Neuron (in vitro differentiated cells): ENCODE measurements around the gene TMIGD3.
"Not testable (repeated sequence)": the region's sequence is repeated elsewhere in the genome, so short reads cannot be mapped to it uniquely, and the experiment has no call there.

ENCODE experiments used
- H2AFZ ChIP-seq: one replicate; pipeline ENCODE4 v1.6.1; 2013; ENCODE audit warnings: low read depth, mild to moderate bottlenecking, inconsistent platforms, low read length, moderate library complexity
- H3K27me3 ChIP-seq: one replicate; pipeline ENCODE4 v1.6.1; 2013; ENCODE audit warnings: low read length; ENCODE audit not compliant: insufficient read depth
- H3K36me3 ChIP-seq: one replicate; pipeline ENCODE4 v1.6.1; 2013; ENCODE audit warnings: low read length; ENCODE audit not compliant: insufficient read depth
- H3K4me1 ChIP-seq: one replicate; pipeline ENCODE4 v1.6.1; 2013; ENCODE audit warnings: low read length; ENCODE audit not compliant: insufficient read depth
- H3K4me3 ChIP-seq: 2 replicates; pipeline ENCODE4 v1.5.1; 2013; ENCODE audit warnings: mild to moderate bottlenecking, low read length, moderate library complexity
- H3K9me3 ChIP-seq: one replicate; pipeline ENCODE4 v1.6.1; 2013; ENCODE audit warnings: low read length

Gene TMIGD3

GRCh38 chr1:111503585-111504060, at the start of gene TMIGD3, which contains the start of gene ADORA3:
Gene TMIGD3 (minus strand): TSS chr1:111503633. CDS start chr1:111503354, 279 bp downstream.
Gene ADORA3 (minus strand): TSS chr1:111503633. CDS start chr1:111503354, 279 bp downstream.
- peaks cover 8% of the 10 kb centered on the region for H3K4me1 ChIP-seq
- no peaks in the 10 kb centered on the region for H3K9me3 ChIP-seq
- no peaks in the 10 kb centered on the region for H3K36me3 ChIP-seq
- H2AFZ ChIP-seq = no peak within 1 kb of the TSS
- no peak within 1 kb of the TSS for H3K4me3 ChIP-seq
- H3K27me3 ChIP-seq = peaks cover 4% of the 10 kb centered on the region

- Histone ChIP-seq H3K27me3 (no peaks in the 10 kb centered on the region), H3K36me3 (no peaks in the 10 kb centered on the region), H3K4me1 (no peaks in the 10 kb centered on the region), H2AFZ (no peak overlapping the region), H3K9me3 (no peaks in the 10 kb centered on the region), H3K4me3 (no peak overlapping the region)
These were observed 49.8 kb upstream of the TMIGD3 start for GRCh38 chr1:111553196-111553595.

- Histone ChIP-seq H3K36me3 (no peaks in the 10 kb centered on the region), H3K4me1 (no peaks in the 10 kb centered on the region), H3K27me3 (no peaks in the 10 kb centered on the region), H3K4me3 (no peak overlapping the region), H2AFZ (no peak overlapping the region), H3K9me3 (no peaks in the 10 kb centered on the region)
These were observed 49.2 kb upstream of the TMIGD3 start for GRCh38 chr1:111552587-111552986.

GRCh38 chr1:111551623-111552411, 48.4 kb upstream of the TMIGD3 start:
- no peak overlapping the region for H2AFZ ChIP-seq
- H3K4me1 ChIP-seq = no peaks in the 10 kb centered on the region
- no peaks in the 10 kb centered on the region for H3K36me3 ChIP-seq
- no peaks in the 10 kb centered on the region for H3K27me3 ChIP-seq
- H3K4me3 ChIP-seq = no peak overlapping the region
- no peaks in the 10 kb centered on the region for H3K9me3 ChIP-seq

- H3K36me3 ChIP-seq, H2AFZ ChIP-seq, H3K9me3 ChIP-seq, H3K4me3 ChIP-seq, H3K4me1 ChIP-seq, H3K27me3 ChIP-seq: not testable (repeated sequence)
These were observed 44.4 kb upstream of the TMIGD3 start for GRCh38 chr1:111547786-111548185.

- Histone ChIP-seq H3K9me3 (no peaks in the 10 kb centered on the region), H3K4me1 (peaks cover 5% of the 10 kb centered on the region), H3K4me3 (no peak overlapping the region), H3K36me3 (no peaks in the 10 kb centered on the region), H2AFZ (no peak overlapping the region), H3K27me3 (no peaks in the 10 kb centered on the region)
These were observed 38.8 kb upstream of the TMIGD3 start for GRCh38 chr1:111542187-111542586.

- peaks cover 5% of the 10 kb centered on the region for H3K4me1 ChIP-seq
- H3K4me3 ChIP-seq = no peak overlapping the region
- H3K9me3 ChIP-seq = no peaks in the 10 kb centered on the region
- no peak overlapping the region for H2AFZ ChIP-seq
- H3K36me3 ChIP-seq = no peaks in the 10 kb centered on the region
- H3K27me3 ChIP-seq = no peaks in the 10 kb centered on the region
These were observed 38.3 kb upstream of the TMIGD3 start for GRCh38 chr1:111541721-111542120.

- no peaks in the 10 kb centered on the region for H3K27me3 ChIP-seq
- H3K36me3 ChIP-seq = no peaks in the 10 kb centered on the region
- H3K4me3 ChIP-seq = no peak overlapping the region
- no peak overlapping the region for H2AFZ ChIP-seq
- peaks cover 5% of the 10 kb centered on the region for H3K4me1 ChIP-seq
- H3K9me3 ChIP-seq = no peaks in the 10 kb centered on the region
These were observed 37.5 kb upstream of the TMIGD3 start for GRCh38 chr1:111540928-111541327.

- no peaks in the 10 kb centered on the region for H3K9me3 ChIP-seq
- H3K4me1 ChIP-seq = peaks cover 12% of the 10 kb centered on the region
- H3K4me3 ChIP-seq = no peak overlapping the region
- no peaks in the 10 kb centered on the region for H3K36me3 ChIP-seq
- H2AFZ ChIP-seq = no peak overlapping the region
- no peaks in the 10 kb centered on the region for H3K27me3 ChIP-seq
These were observed 35.1 kb upstream of the TMIGD3 start for GRCh38 chr1:111538343-111539025.

- Histone ChIP-seq H3K36me3 (no peaks in the 10 kb centered on the region), H3K27me3 (no peaks in the 10 kb centered on the region), H3K4me1 (peaks cover 12% of the 10 kb centered on the region), H3K9me3 (no peaks in the 10 kb centered on the region), H2AFZ (peak overlapping the region; percentile 63), H3K4me3 (peak overlapping the region; percentile 3)
These were observed 32.1 kb upstream of the TMIGD3 start for GRCh38 chr1:111535256-111536191.

- no peaks in the 10 kb centered on the region for H3K9me3 ChIP-seq
- no peaks in the 10 kb centered on the region for H3K27me3 ChIP-seq
- no peaks in the 10 kb centered on the region for H3K4me1 ChIP-seq
- no peak overlapping the region for H2AFZ ChIP-seq
- H3K36me3 ChIP-seq = no peaks in the 10 kb centered on the region
- no peak overlapping the region for H3K4me3 ChIP-seq
These were observed 16.6 kb upstream of the TMIGD3 start for GRCh38 chr1:111520053-111520452.

GRCh38 chr1:111517469-111518225, 14.2 kb upstream of the TMIGD3 start:
- Histone ChIP-seq H3K27me3 (no peaks in the 10 kb centered on the region), H2AFZ (no peak overlapping the region), H3K4me3 (no peak overlapping the region), H3K9me3 (no peaks in the 10 kb centered on the region), H3K4me1 (no peaks in the 10 kb centered on the region), H3K36me3 (no peaks in the 10 kb centered on the region)
